DOHH2 (cell line): ENCODE measurements around the gene TBCD.

Experiments
- CTCF ChIP-seq: fragments of 200-600 bp; sonication (generic); IDR thresholded peaks from one replicate; pipeline ENCODE4 v1.5.1; 2014; ENCODE audit warnings: antibody characterized with exemption, mild to moderate bottlenecking, low read depth, low read length; ENCODE audit not compliant: poor library complexity, severe bottlenecking
- EZH2phosphoT487 ChIP-seq: fragments of 200-600 bp; sonication (generic); IDR thresholded peaks from 2 replicates; pipeline ENCODE4 v1.6.1; 2017; ENCODE audit warnings: borderline replicate concordance, mild to moderate bottlenecking, antibody characterized with exemption, low read length, moderate library complexity, mixed read lengths

- TF ChIP-seq CTCF (no peak), EZH2phosphoT487 (no peak)
Observed at GRCh38 chr17:82870091-82870491, 118.2 kb downstream of the TBCD start.
